PC-3 (cell line): ENCODE results near the gene CAB39L.

Experiments
- CTCF ChIP-seq: fragments of 300-600 bp; sonication (generic); conservative IDR thresholded peaks from 2 replicates; pipeline ENCODE4 v1.5.1; 2017; ENCODE audit warnings: antibody characterized with exemption, low read depth, mild to moderate bottlenecking, low read length
- EZH2 ChIP-seq: fragments of 300-600 bp; sonication (generic); IDR thresholded peaks from one replicate; pipeline ENCODE4 v1.6.1; 2017; ENCODE audit warnings: antibody characterized with exemption, mild to moderate bottlenecking, low read length; ENCODE audit not compliant: unreplicated experiment
- EZH2phosphoT487 ChIP-seq: fragments of 300-600 bp; sonication (generic); IDR thresholded peaks from 2 replicates; pipeline ENCODE4 v1.6.1; 2018; ENCODE audit warnings: mild to moderate bottlenecking, antibody characterized with exemption, low read length, borderline replicate concordance

DNA sequence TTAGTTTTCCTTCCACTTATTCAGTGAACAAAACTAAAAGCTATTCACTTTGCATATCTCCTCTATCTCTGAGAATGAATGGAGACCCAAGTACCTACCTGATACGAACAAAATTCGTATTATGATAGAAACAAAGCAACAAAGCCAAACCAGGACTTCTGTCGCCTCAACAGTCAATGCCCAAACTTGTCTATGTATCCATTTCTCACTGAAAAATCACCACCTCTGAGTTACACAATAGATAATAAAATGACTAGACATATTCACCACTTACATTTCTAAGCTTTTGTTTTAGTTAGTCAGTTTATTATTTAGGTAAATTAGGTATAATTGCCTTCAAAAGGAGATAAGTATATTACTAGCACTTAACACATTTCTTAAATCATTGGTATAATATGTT lies 67.7 kb downstream of the CAB39L start:
- TF ChIP-seq EZH2phosphoT487 (no peak), CTCF (no peak), EZH2 (no peak)
